GM12878 (cell line): ENCODE results near the gene COL26A1. TPM values are rescaled to one million over a fixed set of nuclear protein-coding genes. Genes with fewer than 3 reads are reported as not detected.

ENCODE experiments used
- ATAC-seq: fragments of 200-7000 bp; cut with Tn5 transposase; 3 replicates; pipeline ENCODE4 v1.9.1; 2020; ENCODE audit warnings: mild to moderate bottlenecking, moderate library complexity
- BruUV-seq: library from RNA; stranded (reverse); fragments of 400-500 nt; replicated peaks from 2 replicates; lab custom pipeline; 2021; lab: Mats Ljungman, UMichigan
- CTCF ChIA-PET: fragments of 300-600 bp; sonication (Branson Sonifier 250); formaldehyde crosslinking; extraction: SDS; loops from one replicate; lab custom pipeline; 2021; ENCODE audit warnings: inconsistent platforms; lab: Yijun Ruan, JAX
- POLR2A ChIA-PET: fragments of 350-600 bp; formaldehyde crosslinking; extraction: SDS; loops from one replicate; lab custom pipeline; 2021; ENCODE audit warnings: inconsistent platforms; lab: Charles Lee
- RAD21 ChIA-PET: fragments of 300-600 bp; sonication (Branson Sonifier 250); formaldehyde crosslinking; loops from one replicate; lab custom pipeline; 2023; ENCODE audit warnings: antibody characterized with exemption; ENCODE audit not compliant: unreplicated experiment; lab: Charles Lee
- SMC1A ChIA-PET: fragments of 300-600 bp; sonication (Branson Sonifier 250); formaldehyde crosslinking; loops from one replicate; lab custom pipeline; 2023; ENCODE audit not compliant: unreplicated experiment, uncharacterized antibody; lab: Charles Lee
- DNase-seq: peaks from one replicate; pipeline ENCODE4 v3.0.0-alpha.2; 2011; ENCODE audit warnings: low read depth, low spot score
- FAIRE-seq: peaks from 3 replicates; lab custom pipeline; 2011; peaks lifted over from hg19 to GRCh38; lab: Jason Lieb, UNC
- H2AFZ ChIP-seq: 2 replicates; pipeline ENCODE4 v1.6.0; 2011; ENCODE audit warnings: low read depth, low read length, control low read depth; ENCODE audit not compliant: control insufficient read depth
- H3K27ac ChIP-seq: 2 replicates; pipeline ENCODE4 v1.5.1; 2011; ENCODE audit warnings: control low read depth; ENCODE audit not compliant: control insufficient read depth, insufficient read depth
- H3K27me3 ChIP-seq, 2 experiments: replicated peaks in 1 of 2; 2 replicates each; pipeline versions ENCODE4 v1.6.0 to v1.6.1; 2011; ENCODE audit warnings: low read length in 1 of 2; ENCODE audit not compliant: control insufficient read depth in 2 of 2, insufficient read depth in 2 of 2
- H3K36me3 ChIP-seq, 2 experiments: 2 replicates each; pipeline ENCODE4 v1.5.1; 2011; ENCODE audit warnings: low read length in 1 of 2; ENCODE audit not compliant: control insufficient read depth in 2 of 2, insufficient read depth in 2 of 2
- H3K4me1 ChIP-seq: 2 replicates; pipeline ENCODE4 v1.6.1; 2011; ENCODE audit warnings: mild to moderate bottlenecking, low read length, moderate library complexity, mixed read lengths; ENCODE audit not compliant: control insufficient read depth, insufficient read depth
- H3K4me2 ChIP-seq: 2 replicates; pipeline ENCODE4 v1.6.0; 2011; ENCODE audit warnings: control low read depth; ENCODE audit not compliant: control insufficient read depth, insufficient read depth
- H3K4me3 ChIP-seq: fragments of 200-600 bp; sonication (generic); 2 replicates; pipeline ENCODE4 v1.5.1; 2016
- H3K79me2 ChIP-seq: 2 replicates; pipeline ENCODE4 v1.6.0; 2011; ENCODE audit warnings: low read length; ENCODE audit not compliant: control insufficient read depth, insufficient read depth
- H3K9ac ChIP-seq: 2 replicates; pipeline ENCODE4 v1.8.0; 2011; ENCODE audit warnings: low read length, control low read depth, mixed read lengths; ENCODE audit not compliant: control insufficient read depth, insufficient read depth
- H3K9me3 ChIP-seq: replicated peaks from 3 replicates; pipeline ENCODE4 v1.5.1; 2011; ENCODE audit warnings: mild to moderate bottlenecking, low read length; ENCODE audit not compliant: control insufficient read depth, insufficient read depth
- H4K20me1 ChIP-seq: 2 replicates; pipeline ENCODE4 v1.6.0; 2011; ENCODE audit not compliant: control insufficient read depth, insufficient read depth
- CHD4 ChIP-seq: fragments of 200-600 bp; sonication (generic); IDR thresholded peaks from 2 replicates; pipeline ENCODE4 v1.6.1; 2016; ENCODE audit warnings: mild to moderate bottlenecking
- CREM ChIP-seq: IDR thresholded peaks from 2 replicates; pipeline ENCODE4 v1.6.1; 2014; ENCODE audit warnings: antibody characterized with exemption, low read depth
- EP300 ChIP-seq, 2 experiments: fragments of 150-350 bp in 1 of 2; IDR thresholded peaks; 2 replicates each; pipeline ENCODE4 v1.6.1; 2011 to 2012; ENCODE audit warnings: low read depth in 2 of 2, low read length in 2 of 2, borderline replicate concordance in 1 of 2, improper control_type of control experiment in 1 of 2, inconsistent platforms in 1 of 2; ENCODE audit not compliant: control insufficient read depth in 1 of 2
- IKZF1 ChIP-seq: fragments of 450-650 bp; conservative IDR thresholded peaks from 2 replicates; pipeline ENCODE4 v1.6.1; 2017; ENCODE audit warnings: antibody characterized with exemption, mild to moderate bottlenecking
- MEF2B ChIP-seq: fragments of 450-650 bp; IDR thresholded peaks from 2 replicates; pipeline ENCODE4 v1.6.1; 2018; ENCODE audit warnings: mild to moderate bottlenecking, moderate library complexity; ENCODE audit not compliant: partially characterized antibody, poor library complexity, severe bottlenecking
- NR2F1 ChIP-seq: fragments of 450-650 bp; conservative IDR thresholded peaks from 2 replicates; pipeline ENCODE4 v1.6.1; 2017; ENCODE audit warnings: mild to moderate bottlenecking
- PAX5 ChIP-seq: IDR thresholded peaks from 2 replicates; pipeline ENCODE4 v1.6.1; 2011; ENCODE audit warnings: low read depth, low read length, borderline replicate concordance
- SREBF1 ChIP-seq: IDR thresholded peaks from 2 replicates; pipeline ENCODE4 v1.6.1; 2012; ENCODE audit warnings: mild to moderate bottlenecking, low read length
- ZNF384 ChIP-seq: IDR thresholded peaks from 2 replicates; pipeline ENCODE4 v1.6.1; 2012; ENCODE audit warnings: low read depth, mild to moderate bottlenecking, low read length, improper control_type of control experiment, borderline replicate concordance
- ZSCAN29 ChIP-seq: fragments of 450-650 bp; IDR thresholded peaks from 2 replicates; pipeline ENCODE4 v1.6.1; 2017; ENCODE audit warnings: mild to moderate bottlenecking, moderate library complexity
- WGBS: methylation state at CpG from one replicate; pipeline ENCODE4 v1.1.6; 2016; ENCODE audit warnings: low lambda C conversion rate; ENCODE audit not compliant: insufficient replicate concordance, insufficient coverage; ENCODE audit errors: missing lambda C conversion rate; 5-methylcytosine and 5-hydroxymethylcytosine counted together
- in situ Hi-C: fragments of 300-500 bp; cut with MboI; formaldehyde crosslinking; loops from 9 replicates; pipeline ENCODE4 v1.14.3; 2018; ENCODE audit warnings: mixed read lengths
- intact Hi-C: fragments of 100-400 bp; cut with micrococcal nuclease; formaldehyde crosslinking; loops from one replicate; pipeline ENCODE4 v1.14.2; 2022; ENCODE audit not compliant: unreplicated experiment
- polyA plus RNA-seq, 11 experiments: library from polyadenylated mRNA; depleted of rRNA in 4 of 11; unstranded in 6 of 11; stranded (reverse) in 5 of 11; fragments of >200 nt; fragmentation: Nextera tagmentation in 4 of 11; fragmentation: Illumina TruSeq in 1 of 11; extraction: Ambion mirVana in 4 of 11; extraction: Trizol in 1 of 11; gene quantifications; 1 replicate in 1 of 11; 2 replicates in 10 of 11; pipeline versions ENCODE4 v1.2.1 to v1.2.3, GENCODE V29; 2011 to 2016; ENCODE audit warnings: inconsistent platforms in 2 of 11, missing spikeins in 2 of 11, low read depth in 1 of 11
- total RNA-seq, 4 experiments: library from RNA; depleted of rRNA in 3 of 4; stranded (reverse); fragments of >200 nt in 3 of 4; fragmentation: Illumina TruSeq in 1 of 4; extraction: Trizol in 1 of 4; gene quantifications; 2 replicates each; pipeline versions ENCODE4 v1.2.1 to v1.2.3, GENCODE V29; 2013 to 2021
- TF ChIP-seq, protein P1 (sequence below): IDR thresholded peaks from 2 replicates; pipeline ENCODE4 v1.6.1; 2011; ENCODE audit warnings: low read depth, mild to moderate bottlenecking, low read length, moderate library complexity, borderline replicate concordance; ENCODE audit errors: extremely low read depth
- TF ChIP-seq, protein P2 (sequence below): fragments of 450-650 bp; IDR thresholded peaks from 2 replicates; pipeline ENCODE4 v1.6.1; 2014; ENCODE audit warnings: mild to moderate bottlenecking
- TF ChIP-seq, protein P3 (sequence below): IDR thresholded peaks from 2 replicates; pipeline ENCODE4 v1.6.1; 2011; ENCODE audit warnings: borderline replicate concordance, low read depth, mild to moderate bottlenecking, moderate library complexity, mixed read lengths, low read length; ENCODE audit not compliant: insufficient read depth; ENCODE audit errors: extremely low read length

Gene COL26A1
- total and polyA plus RNA-seq, 10 of the 15 experiments (the other 5 are each of a cell fraction or from before 2014, with no cell fraction given): 0.08 TPM; not detected in 9

DNA sequence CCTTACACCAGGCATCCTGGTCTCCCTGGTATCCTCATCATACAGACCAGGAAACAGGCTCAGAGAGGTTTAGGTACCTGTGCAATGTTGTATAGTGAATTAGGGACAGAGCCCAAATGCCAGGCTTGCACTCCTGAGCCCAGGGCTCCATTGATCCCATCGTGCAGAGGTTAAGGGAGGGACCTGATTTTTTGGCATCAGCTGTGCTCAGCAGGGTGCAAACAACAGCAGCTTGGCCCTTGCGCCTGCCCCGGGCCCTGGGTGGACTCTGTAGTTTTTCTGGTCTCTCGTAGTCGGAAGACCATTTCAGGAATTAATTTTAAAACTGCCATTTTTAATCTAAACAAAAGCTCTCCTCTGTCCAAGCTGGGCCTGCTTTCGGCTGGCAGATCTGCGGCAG is 79.2 kb downstream of the COL26A1 start:
- ChIA-PET CTCF (interaction anchor here (1.1 to 2.1 kb wide), 4 partner anchors 10 to 78 kb away, joined by 3 to 25 read pairs (median 4); partner anchors contain the start of gene COL26A1), RAD21 (no interaction called here), POLR2A (no interaction called here), SMC1A (interaction anchor here (2.6 kb wide), 1 partner anchor 77 kb away, joined by 9 read pairs; no protein-coding TSS in a partner anchor)
- Histone ChIP-seq H3K4me1 (no peaks in the 10 kb centered on the region), H3K27ac (no peak overlapping the region), H3K4me2 (no peak overlapping the region), H3K9ac (no peak overlapping the region), H3K4me3 (no peak overlapping the region), H3K27me3 (no peaks in the 10 kb centered on the region), H3K36me3 (no peaks in the 10 kb centered on the region), H4K20me1 (no peaks in the 10 kb centered on the region), H2AFZ (no peak overlapping the region), H3K79me2 (no peaks in the 10 kb centered on the region), H3K9me3 (no peaks in the 10 kb centered on the region)
- DNase-seq (no peak), FAIRE-seq (no peak), ATAC-seq (no peak)
- BruUV-seq: no TSS peak
- TF ChIP-seq, protein P1, sequence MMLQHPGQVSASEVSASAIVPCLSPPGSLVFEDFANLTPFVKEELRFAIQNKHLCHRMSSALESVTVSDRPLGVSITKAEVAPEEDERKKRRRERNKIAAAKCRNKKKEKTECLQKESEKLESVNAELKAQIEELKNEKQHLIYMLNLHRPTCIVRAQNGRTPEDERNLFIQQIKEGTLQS: no peak
- no peak for TF ChIP-seq EP300 (IDR thresholded peaks at IDR 0.05; ENCODE audit: borderline replicate concordance in 1 of 2, control insufficient read depth in 1 of 2, low read depth in 2 of 2, low read length in 2 of 2)
- no peak for TF ChIP-seq NR2F1
- TF ChIP-seq, protein P2, sequence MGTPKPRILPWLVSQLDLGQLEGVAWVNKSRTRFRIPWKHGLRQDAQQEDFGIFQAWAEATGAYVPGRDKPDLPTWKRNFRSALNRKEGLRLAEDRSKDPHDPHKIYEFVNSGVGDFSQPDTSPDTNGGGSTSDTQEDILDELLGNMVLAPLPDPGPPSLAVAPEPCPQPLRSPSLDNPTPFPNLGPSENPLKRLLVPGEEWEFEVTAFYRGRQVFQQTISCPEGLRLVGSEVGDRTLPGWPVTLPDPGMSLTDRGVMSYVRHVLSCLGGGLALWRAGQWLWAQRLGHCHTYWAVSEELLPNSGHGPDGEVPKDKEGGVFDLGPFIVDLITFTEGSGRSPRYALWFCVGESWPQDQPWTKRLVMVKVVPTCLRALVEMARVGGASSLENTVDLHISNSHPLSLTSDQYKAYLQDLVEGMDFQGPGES: no peak
- TF ChIP-seq IKZF1: no peak
- TF ChIP-seq SREBF1: no peak
- no peak for TF ChIP-seq CREM
- TF ChIP-seq, protein P3, sequence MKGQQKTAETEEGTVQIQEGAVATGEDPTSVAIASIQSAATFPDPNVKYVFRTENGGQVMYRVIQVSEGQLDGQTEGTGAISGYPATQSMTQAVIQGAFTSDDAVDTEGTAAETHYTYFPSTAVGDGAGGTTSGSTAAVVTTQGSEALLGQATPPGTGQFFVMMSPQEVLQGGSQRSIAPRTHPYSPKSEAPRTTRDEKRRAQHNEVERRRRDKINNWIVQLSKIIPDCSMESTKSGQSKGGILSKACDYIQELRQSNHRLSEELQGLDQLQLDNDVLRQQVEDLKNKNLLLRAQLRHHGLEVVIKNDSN: no peak
- TF ChIP-seq PAX5: no peak
- TF ChIP-seq ZSCAN29: no peak
- TF ChIP-seq MEF2B: no peak
- no peak for TF ChIP-seq CHD4
- TF ChIP-seq ZNF384: no peak
- intact Hi-C loops: no loop called here
- WGBS: 63% methylated on average over 7 of the region's 7 CpGs
- in situ Hi-C loops: no loop called here
